Cerebellar cortex (tissue), 1 donor: ENCODE results near the gene SRSF1.
"Not testable (repeated sequence)": the region's sequence is repeated elsewhere in the genome, so short reads cannot be mapped to it uniquely, and the experiment has no call there.

ENCODE experiments used
- DNase-seq: peaks from one replicate; pipeline ENCODE4 v3.0.0-alpha.2; 2015; ENCODE audit warnings: low spot score

SRSF1 gene

GRCh38 chr17:57963149-57963511 is 43.9 kb downstream of the SRSF1 start:
- DNase-seq = no peak

GRCh38 chr17:57962279-57963148 is 44.5 kb downstream of the SRSF1 start:
- DNase-seq = no peak

GRCh38 chr17:57959929-57960328 is 47.1 kb downstream of the SRSF1 start:
- DNase-seq = no peak

GRCh38 chr17:57958391-57958790 is 48.7 kb downstream of the SRSF1 start:
- not testable (repeated sequence) for DNase-seq

- peak; percentile 29 for DNase-seq
Observed at GRCh38 chr17:57957886-57958285, 49.2 kb downstream of the SRSF1 start.

- peak; percentile 22 for DNase-seq
Observed at GRCh38 chr17:57957120-57957850, 49.8 kb downstream of the SRSF1 start.

- DNase-seq = peak; percentile 50
Observed at GRCh38 chr17:57956291-57957119, 50.5 kb downstream of the SRSF1 start.

- DNase-seq = peak; percentile 40
Observed at GRCh38 chr17:57955183-57955931, 51.7 kb downstream of the SRSF1 start, which contains the start of gene CUEDC1. Gene CUEDC1, minus strand, starts transcription at chr17:57955412. Its CDS starts 69,848 bp downstream, at chr17:57885564.

GRCh38 chr17:57954397-57955182 is 52.5 kb downstream of the SRSF1 start:
- peak; percentile 63 for DNase-seq

GRCh38 chr17:57953705-57954396 is 53.2 kb downstream of the SRSF1 start:
- no peak for DNase-seq
